K562 (cell line): ENCODE results near the gene ARSD. TPM values are rescaled to one million over a fixed set of nuclear protein-coding genes. Genes with fewer than 3 reads are reported as not detected.

Experiments
- CBX8 ChIP-seq: fragments of 200-600 bp; sonication (generic); IDR thresholded peaks from 2 replicates; pipeline ENCODE4 v1.6.1; 2012; ENCODE audit warnings: borderline replicate concordance, mixed run types, low read depth, mild to moderate bottlenecking, moderate library complexity, mixed read lengths, low read length, control low read depth, inconsistent platforms; ENCODE audit not compliant: poor library complexity, severe bottlenecking; ENCODE audit errors: extremely low read depth
- CREB1 ChIP-seq, 2 experiments: sonication (generic) in 1 of 2; formaldehyde crosslinking in 1 of 2; IDR thresholded peaks; 2 replicates each; pipeline versions ENCODE4 v1.6.1 to v1.8.0; 2012 to 2022; ENCODE audit warnings: inconsistent platforms in 1 of 2, mild to moderate bottlenecking in 1 of 2, missing genetic modification reagents in 1 of 2, moderate library complexity in 1 of 2
- FOXP1 ChIP-seq: sonication (generic); formaldehyde crosslinking; IDR thresholded peaks from 2 replicates; pipeline ENCODE4 v1.8.0; 2022; ENCODE audit warnings: mild to moderate bottlenecking, missing genetic modification reagents
- MECOM ChIP-seq: fragments of 250-450 bp; sonication (Bioruptor Pico); IDR thresholded peaks from 2 replicates; pipeline ENCODE4 v1.8.0; 2022; ENCODE audit warnings: inconsistent platforms
- MYBL2 ChIP-seq, 2 experiments: fragments of 450-650 bp in 1 of 2; sonication (generic) in 1 of 2; formaldehyde crosslinking in 1 of 2; IDR thresholded peaks; 2 replicates each; pipeline versions ENCODE4 v1.6.1 to v1.8.1; 2017 to 2022; ENCODE audit warnings: borderline replicate concordance in 1 of 2, inconsistent platforms in 1 of 2, low read depth in 1 of 2, mild to moderate bottlenecking in 1 of 2, missing genetic modification reagents in 1 of 2, moderate library complexity in 1 of 2
- NR2C1 ChIP-seq, 2 experiments: fragments of 450-650 bp; IDR thresholded peaks; 2 replicates each; pipeline ENCODE4 v1.6.1; 2017; ENCODE audit warnings: mild to moderate bottlenecking in 2 of 2, antibody characterized with exemption in 1 of 2, inconsistent platforms in 1 of 2, missing compliant biosample characterization in 1 of 2, missing genetic modification characterization in 1 of 2
- SAP30 ChIP-seq: fragments of 200-600 bp; sonication (generic); IDR thresholded peaks from 2 replicates; pipeline ENCODE4 v1.6.1; 2012; ENCODE audit warnings: borderline replicate concordance, low read depth, mild to moderate bottlenecking, moderate library complexity, low read length, control low read depth, inconsistent platforms; ENCODE audit not compliant: insufficient read depth, poor library complexity, severe bottlenecking
- SMARCE1 ChIP-seq: fragments of 450-650 bp; IDR thresholded peaks from 2 replicates; pipeline ENCODE4 v1.7.1; 2016; ENCODE audit warnings: mild to moderate bottlenecking
- SOX6 ChIP-seq: fragments of 450-650 bp; IDR thresholded peaks from 2 replicates; pipeline ENCODE4 v1.6.1; 2014; ENCODE audit warnings: mild to moderate bottlenecking
- WHSC1 ChIP-seq: IDR thresholded peaks from one replicate; pipeline ENCODE4 v1.6.1; 2012; ENCODE audit warnings: low read length, control low read depth, inconsistent platforms
- ZC3H4 ChIP-seq: sonication (generic); formaldehyde crosslinking; IDR thresholded peaks from 2 replicates; pipeline ENCODE4 v1.9.0; 2021; ENCODE audit warnings: missing genetic modification reagents, borderline replicate concordance
- ZKSCAN1 ChIP-seq: fragments of 150-350 bp; IDR thresholded peaks from 2 replicates; pipeline ENCODE4 v1.6.1; 2016; ENCODE audit warnings: low read depth, low read length
- ZNF274 ChIP-seq: IDR thresholded peaks from 2 replicates; pipeline ENCODE4 v1.6.1; 2011; ENCODE audit warnings: low read depth, mild to moderate bottlenecking, low read length, moderate library complexity, borderline replicate concordance
- ZNF277 ChIP-seq: fragments of 250-450 bp; sonication (Bioruptor Pico); IDR thresholded peaks from 2 replicates; pipeline ENCODE4 v1.8.0; 2022; ENCODE audit warnings: inconsistent platforms, mild to moderate bottlenecking, moderate library complexity, borderline replicate concordance
- ZNF518B ChIP-seq: fragments of 250-450 bp; sonication (Bioruptor Pico); IDR thresholded peaks from 2 replicates; pipeline ENCODE4 v1.5.0; 2021; ENCODE audit warnings: mild to moderate bottlenecking, moderate library complexity
- ZNF655 ChIP-seq: fragments of 250-450 bp; sonication (Bioruptor Pico); IDR thresholded peaks from 2 replicates; pipeline ENCODE4 v1.5.0; 2021
- polyA plus RNA-seq, 8 experiments: library from polyadenylated mRNA; depleted of rRNA in 4 of 8; stranded (reverse) in 5 of 8; unstranded in 3 of 8; fragments of >200 nt; fragmentation: Nextera tagmentation in 2 of 8; fragmentation: Illumina TruSeq in 1 of 8; extraction: Ambion mirVana in 2 of 8; extraction: Trizol in 1 of 8; gene quantifications; 2 replicates each; pipeline versions ENCODE4 v1.2.1 to v1.2.3, GENCODE V29; 2011 to 2014; ENCODE audit warnings: inconsistent platforms in 1 of 8, missing spikeins in 1 of 8
- total RNA-seq, 7 experiments: library from RNA; depleted of rRNA in 6 of 7; stranded (reverse); fragments of >200 nt in 6 of 7; fragmentation: Illumina TruSeq in 2 of 7; extraction: Trizol in 2 of 7; gene quantifications; 2 replicates each; pipeline versions ENCODE4 v1.2.1 to v1.2.3, GENCODE V29; 2011 to 2021; ENCODE audit warnings: low replicate concordance in 1 of 7
- TF ChIP-seq, protein P1 (sequence below), 2 experiments: fragments of 450-650 bp; IDR thresholded peaks; 2 replicates each; pipeline ENCODE4 v1.6.1; 2016

The ARSD gene
- total and polyA plus RNA-seq, 9 of the 15 experiments (the other 6 are each of a cell fraction or from before 2014, with no cell fraction given), result 0.05 to 0.23 (median 0.09) TPM; not detected in 1

- no peak for TF ChIP-seq FOXP1 (CRISPR knock-in tag)
- peak; percentile 12; the same call in 1 of the 2 replicates for TF ChIP-seq SOX6
- TF ChIP-seq ZNF655 (CRISPR knock-in tag), result no peak
- no peak for TF ChIP-seq WHSC1
- no peak for TF ChIP-seq ZNF274
- no peak for TF ChIP-seq ZNF518B (CRISPR knock-in tag)
- TF ChIP-seq MECOM (CRISPR knock-in tag), result no peak
- no peak for TF ChIP-seq ZC3H4 (CRISPR knock-in tag)
- TF ChIP-seq MYBL2 (IDR thresholded peaks at IDR 0.05; ENCODE audit: low read depth), result no peak
- no peak for TF ChIP-seq MYBL2 (CRISPR knock-in tag; IDR thresholded peaks at IDR 0.05; ENCODE audit: borderline replicate concordance)
- TF ChIP-seq CBX8, result no peak
- no peak for TF ChIP-seq CREB1 (IDR thresholded peaks at IDR 0.05)
- no peak for TF ChIP-seq CREB1 (CRISPR knock-in tag; IDR thresholded peaks at IDR 0.05)
- TF ChIP-seq ZNF277 (CRISPR knock-in tag), result no peak
- no peak for TF ChIP-seq ZKSCAN1
- TF ChIP-seq, protein P1, sequence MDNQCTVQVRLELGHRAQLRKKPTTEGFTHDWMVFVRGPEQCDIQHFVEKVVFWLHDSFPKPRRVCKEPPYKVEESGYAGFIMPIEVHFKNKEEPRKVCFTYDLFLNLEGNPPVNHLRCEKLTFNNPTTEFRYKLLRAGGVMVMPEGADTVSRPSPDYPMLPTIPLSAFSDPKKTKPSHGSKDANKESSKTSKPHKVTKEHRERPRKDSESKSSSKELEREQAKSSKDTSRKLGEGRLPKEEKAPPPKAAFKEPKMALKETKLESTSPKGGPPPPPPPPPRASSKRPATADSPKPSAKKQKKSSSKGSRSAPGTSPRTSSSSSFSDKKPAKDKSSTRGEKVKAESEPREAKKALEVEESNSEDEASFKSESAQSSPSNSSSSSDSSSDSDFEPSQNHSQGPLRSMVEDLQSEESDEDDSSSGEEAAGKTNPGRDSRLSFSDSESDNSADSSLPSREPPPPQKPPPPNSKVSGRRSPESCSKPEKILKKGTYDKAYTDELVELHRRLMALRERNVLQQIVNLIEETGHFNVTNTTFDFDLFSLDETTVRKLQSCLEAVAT (IDR thresholded peaks at IDR 0.05), result no peak
- no peak for TF ChIP-seq SAP30
- TF ChIP-seq SMARCE1, result peak; percentile 15; the same call in 1 of the 2 replicates
- TF ChIP-seq NR2C1 (IDR thresholded peaks at IDR 0.05), result no peak
- peak; percentile 67 for TF ChIP-seq NR2C1 (tag; IDR thresholded peaks at IDR 0.05)
Observed at GRCh38 chrX:2874222-2875135, 54.7 kb downstream of the ARSD start (continued).
